Stimulated activated CD4-positive, alpha-beta T cell treated with anti-CD3 and anti-CD28 coated beads, Interleukin-15, amount 100 ng/mL, for 1 hour (primary cell): ENCODE measurements around the gene OR11H6.
"Not testable (repeated sequence)": the region's sequence is repeated elsewhere in the genome, so short reads cannot be mapped to it uniquely, and the experiment has no call there.

Experiments
- DNase-seq, 2 donors: peaks; one replicate each; pipeline ENCODE4 v3.0.0-alpha.2; 2020; ENCODE audit warnings: low read depth in 1 of 2, low spot score in 1 of 2

OR11H6 gene

GRCh38 chr14:20223410-20223809 is at the start of gene OR11H6:
Gene OR11H6 (plus strand): TSS chr14:20223710. CDS start chr14:20223710, 0 bp downstream.
- no peak for DNase-seq

GRCh38 chr14:20174205-20174604 is 49.3 kb upstream of the OR11H6 start:
- DNase-seq = not testable (repeated sequence)

- DNase-seq = no peak
Observed at GRCh38 chr14:20176330-20176729, 47.2 kb upstream of the OR11H6 start.

- no peak for DNase-seq
Observed at GRCh38 chr14:20177433-20177974, 46.0 kb upstream of the OR11H6 start.

GRCh38 chr14:20179218-20179617 is 44.3 kb upstream of the OR11H6 start:
- DNase-seq = no peak

- DNase-seq = no peak
Observed at GRCh38 chr14:20179880-20180279, 43.6 kb upstream of the OR11H6 start.

GRCh38 chr14:20180486-20180885 is 43.0 kb upstream of the OR11H6 start:
- DNase-seq = no peak

- DNase-seq = no peak
Observed at GRCh38 chr14:20184181-20184580, 39.3 kb upstream of the OR11H6 start.

GRCh38 chr14:20190596-20190995 is 32.9 kb upstream of the OR11H6 start, which contains the start of gene OR11G2:
Gene OR11G2 (plus strand): TSS chr14:20190896. CDS start chr14:20197438, 6,542 bp downstream.
- no peak for DNase-seq

GRCh38 chr14:20191396-20191795 is 32.1 kb upstream of the OR11H6 start:
- DNase-seq = no peak

- DNase-seq = no peak
Observed at GRCh38 chr14:20194101-20194500, 29.4 kb upstream of the OR11H6 start.

- DNase-seq = not testable (repeated sequence)
Observed at GRCh38 chr14:20195170-20195569, 28.3 kb upstream of the OR11H6 start.

GRCh38 chr14:20195911-20196310 is 27.6 kb upstream of the OR11H6 start:
- no peak for DNase-seq

- DNase-seq = no peak
Observed at GRCh38 chr14:20197459-20197858, 26.1 kb upstream of the OR11H6 start.

GRCh38 chr14:20198991-20199390 is 24.5 kb upstream of the OR11H6 start:
- no peak for DNase-seq

- DNase-seq = no peak
Observed at GRCh38 chr14:20204721-20205120, 18.8 kb upstream of the OR11H6 start.

GRCh38 chr14:20209595-20209994 is 13.9 kb upstream of the OR11H6 start:
- DNase-seq = no peak

- DNase-seq = not testable (repeated sequence)
Observed at GRCh38 chr14:20212406-20212805, 11.1 kb upstream of the OR11H6 start.

- no peak for DNase-seq
Observed at GRCh38 chr14:20215196-20215595, 8.3 kb upstream of the OR11H6 start.

GRCh38 chr14:20219033-20219432 is 4.5 kb upstream of the OR11H6 start:
- no peak for DNase-seq

GRCh38 chr14:20228681-20229080 is 5.2 kb downstream of the OR11H6 start, which contains the start of gene OR11H7:
Gene OR11H7 (plus strand): TSS chr14:20228981.
- DNase-seq = no peak

GRCh38 chr14:20235415-20235814 is 11.9 kb downstream of the OR11H6 start:
- DNase-seq = not testable (repeated sequence)

GRCh38 chr14:20247646-20248246 is 24.2 kb downstream of the OR11H6 start:
- DNase-seq = no peak
